Endothelial cell of umbilical vein (primary cell): ENCODE measurements around the gene SLC12A2. TPM values are rescaled to one million over a fixed set of nuclear protein-coding genes. Genes with fewer than 3 reads are reported as not detected.

Experiments
- BruUV-seq: library from RNA; stranded (reverse); fragments of 400-500 nt; replicated peaks from 2 replicates; lab custom pipeline; 2021; lab: Mats Ljungman, UMichigan
- CTCF ChIA-PET: fragments of 300-600, 350-600 bp; sonication (Branson Sonifier 250); formaldehyde crosslinking; loops from one replicate; lab custom pipeline; 2021; ENCODE audit warnings: antibody characterized with exemption, inconsistent platforms; lab: Charles Lee
- POLR2A ChIA-PET: fragments of 300-600, 350-600 bp; sonication (Branson Sonifier 250); formaldehyde crosslinking; loops from one replicate; lab custom pipeline; 2021; ENCODE audit warnings: antibody characterized with exemption, inconsistent platforms; lab: Charles Lee
- DNase-seq: peaks from one replicate; pipeline ENCODE4 v3.0.0-alpha.2; 2011; ENCODE audit warnings: low read depth, low spot score
- FAIRE-seq: peaks from 2 replicates; lab custom pipeline; 2011; peaks lifted over from hg19 to GRCh38; lab: Jason Lieb, UNC
- H2AFZ ChIP-seq: 2 replicates; pipeline ENCODE4 v1.6.0; 2012; ENCODE audit warnings: low read depth, low read length, control low read depth, inconsistent platforms
- H3K27ac ChIP-seq: 2 replicates; pipeline ENCODE4 v1.5.1; 2011; ENCODE audit warnings: low read depth, mild to moderate bottlenecking, control low read depth, low read length, moderate library complexity; ENCODE audit not compliant: insufficient read depth
- H3K27me3 ChIP-seq, 2 experiments: 2 replicates each; pipeline versions ENCODE4 v1.6.0 to v1.6.1; 2011; ENCODE audit warnings: low read length in 2 of 2, mixed read lengths in 1 of 2; ENCODE audit not compliant: control insufficient read depth in 2 of 2, insufficient read depth in 2 of 2
- H3K36me3 ChIP-seq, 2 experiments: 2 replicates in 1 of 2; 3 replicates in 1 of 2; pipeline ENCODE4 v1.5.1; 2011; ENCODE audit warnings: low read length in 2 of 2, mild to moderate bottlenecking in 1 of 2, moderate library complexity in 1 of 2; ENCODE audit not compliant: control insufficient read depth in 2 of 2, insufficient read depth in 2 of 2; ENCODE audit errors: extremely low read depth in 1 of 2
- H3K4me1 ChIP-seq: 3 replicates; pipeline ENCODE4 v1.5.1; 2011; ENCODE audit warnings: mild to moderate bottlenecking, low read length; ENCODE audit not compliant: control insufficient read depth, insufficient read depth; ENCODE audit errors: extremely low read depth
- H3K4me2 ChIP-seq: 2 replicates; pipeline ENCODE4 v1.6.1; 2011; ENCODE audit warnings: low read length, control low read depth, mixed read lengths; ENCODE audit not compliant: insufficient read depth
- H3K4me3 ChIP-seq, 3 experiments: fragments of 200-600 bp in 1 of 3; sonication (generic), shearing (Covaris generic) in 1 of 3; replicated peaks in 1 of 3; 2 replicates each; pipeline ENCODE4 v1.5.1; 2011 to 2016; ENCODE audit warnings: control low read depth in 3 of 3, low read length in 3 of 3, mild to moderate bottlenecking in 2 of 3, inconsistent platforms in 1 of 3, low read depth in 1 of 3, moderate library complexity in 1 of 3; ENCODE audit not compliant: insufficient read depth in 1 of 3
- H3K79me2 ChIP-seq: 2 replicates; pipeline ENCODE4 v1.6.0; 2012; ENCODE audit warnings: low read length, inconsistent platforms; ENCODE audit not compliant: control insufficient read depth, insufficient read depth
- H3K9ac ChIP-seq: replicated peaks from 2 replicates; pipeline ENCODE3; 2011; ENCODE audit warnings: low read length, control low read depth; ENCODE audit not compliant: insufficient read depth; ENCODE audit errors: extremely low read depth
- H3K9me1 ChIP-seq: replicated peaks from 3 replicates; pipeline ENCODE4 v1.6.0; 2011; ENCODE audit warnings: mild to moderate bottlenecking, low read length; ENCODE audit not compliant: control insufficient read depth, insufficient read depth; ENCODE audit errors: extremely low read depth
- H3K9me3 ChIP-seq: replicated peaks from 2 replicates; pipeline ENCODE4 v1.5.1; 2012; ENCODE audit warnings: low read length, inconsistent platforms; ENCODE audit not compliant: control insufficient read depth, insufficient read depth
- H4K20me1 ChIP-seq: replicated peaks from 2 replicates; pipeline ENCODE3; 2011; ENCODE audit warnings: mild to moderate bottlenecking, low read length; ENCODE audit not compliant: control insufficient read depth, insufficient read depth; ENCODE audit errors: extremely low read depth
- CTCF ChIP-seq, 2 donors: IDR thresholded peaks; 1 replicate in 1 of 2; 2 replicates in 1 of 2; pipeline ENCODE4 v1.5.1; 2011; ENCODE audit warnings: low read length in 2 of 2, mild to moderate bottlenecking in 2 of 2, moderate library complexity in 2 of 2, control low read depth in 1 of 2, inconsistent platforms in 1 of 2, low read depth in 1 of 2; ENCODE audit not compliant: insufficient read depth in 1 of 2; ENCODE audit errors: extremely low read depth in 1 of 2
- FOS ChIP-seq: IDR thresholded peaks from 2 replicates; pipeline ENCODE4 v1.6.1; 2011; ENCODE audit warnings: mild to moderate bottlenecking, low read length, moderate library complexity, borderline replicate concordance; ENCODE audit not compliant: insufficient read depth
- JUN ChIP-seq: IDR thresholded peaks from 2 replicates; pipeline ENCODE4 v1.6.1; 2011; ENCODE audit warnings: borderline replicate concordance, low read depth; ENCODE audit not compliant: insufficient read length, insufficient read depth
- MAX ChIP-seq: IDR thresholded peaks from 2 replicates; pipeline ENCODE4 v1.6.1; 2011; ENCODE audit not compliant: insufficient read depth, insufficient read length
- MYC ChIP-seq: IDR thresholded peaks from one replicate; pipeline ENCODE4 v1.6.1; 2011; ENCODE audit warnings: mild to moderate bottlenecking, low read depth, low read length
- POLR2A ChIP-seq: IDR thresholded peaks from 2 replicates; pipeline ENCODE4 v1.6.1; 2012; ENCODE audit warnings: low read depth, mild to moderate bottlenecking, control low read depth, low read length
- POLR2AphosphoS5 ChIP-seq: IDR thresholded peaks from 2 replicates; pipeline ENCODE4 v1.6.1; 2012; ENCODE audit warnings: low read depth, mild to moderate bottlenecking, control low read depth, low read length, moderate library complexity; ENCODE audit not compliant: insufficient read depth
- dilution Hi-C: fragments of 300-500 bp; cut with MboI; formaldehyde crosslinking; loops from one replicate; pipeline ENCODE4 v1.15.0; 2019; ENCODE audit warnings: low sequenced_read_pairs; ENCODE audit not compliant: extremely low pct_ligation_motif_present
- intact Hi-C: fragments of 100-400 bp; cut with micrococcal nuclease; formaldehyde crosslinking; loops from one replicate; pipeline ENCODE4 v1.10.0; 2022
- polyA plus RNA-seq, 4 experiments: library from polyadenylated mRNA; depleted of rRNA in 3 of 4; stranded (reverse) in 3 of 4; unstranded in 1 of 4; fragments of >200 nt; gene quantifications; 2 replicates each; pipeline versions ENCODE4 v1.2.1 to v1.2.3, GENCODE V29; 2011 to 2012; ENCODE audit warnings: missing spikeins in 1 of 4
- total RNA-seq: library from RNA; stranded (reverse); gene quantifications from 2 replicates; pipeline ENCODE4 v1.2.3, GENCODE V29; 2021

SLC12A2 gene
- total and polyA plus RNA-seq, 2 donors (not counting 3 experiments of a cell fraction or from before 2014, with no cell fraction given) = 11.0 to 59.5 TPM

GRCh38 chr5:128085413-128085812 is 1.8 kb downstream of the SLC12A2 start:
- TSS peak; percentile 26 for BruUV-seq
- Histone ChIP-seq H3K4me3 (peak overlapping the region in 2 of 3 experiments; percentile 32 to 85), H3K36me3 (no peaks in the 10 kb centered on the region), H4K20me1 (peaks cover 12% of the 10 kb centered on the region), H3K9me3 (no peaks in the 10 kb centered on the region), H3K79me2 (peaks cover 51% of the 10 kb centered on the region), H3K4me1 (peaks cover 25% of the 10 kb centered on the region), H3K9ac (peak overlapping the region; percentile 90), H2AFZ (no peak overlapping the region), H3K9me1 (no peaks in the 10 kb centered on the region), H3K27me3 (no peaks in the 10 kb centered on the region), H3K4me2 (peak overlapping the region; percentile 90), H3K27ac (no peak overlapping the region)
- ChIA-PET CTCF (interaction anchor here (0.8 to 6.6 kb wide), 7 partner anchors 14 to 213 kb away, joined by 4 to 45 read pairs (median 11); no protein-coding TSS in a partner anchor), POLR2A (interaction anchor here (0.7 kb wide), 1 partner anchor 46 kb away, joined by 3 read pairs; no protein-coding TSS in a partner anchor)
- dilution Hi-C loops = no loop called here
- no peak for FAIRE-seq
- TF ChIP-seq MYC = no peak
- no peak for TF ChIP-seq CTCF (IDR thresholded peaks at IDR 0.05; ENCODE audit: extremely low read depth in 1 of 2, insufficient read depth in 1 of 2, low read depth in 1 of 2, low read length in 2 of 2)
- no peak for TF ChIP-seq POLR2A
- no peak for TF ChIP-seq JUN
- TF ChIP-seq FOS = no peak
- no peak for TF ChIP-seq POLR2AphosphoS5
- no peak for TF ChIP-seq MAX
- intact Hi-C loops = loop anchor here (2.0 kb wide), 1 partner anchor 413 kb away; no protein-coding TSS in a partner anchor
- DNase-seq = no peak
